HG02610 (cell line): ENCODE data around the gene PLXNA2.

Experiments used
- ATAC-seq: cut with Tn5 transposase; IDR thresholded peaks from one replicate; pipeline ENCODE4 v1.9.1; 2021; ENCODE audit warnings: mild to moderate bottlenecking, moderate library complexity; ENCODE audit not compliant: unreplicated experiment

Gene PLXNA2, protein sequence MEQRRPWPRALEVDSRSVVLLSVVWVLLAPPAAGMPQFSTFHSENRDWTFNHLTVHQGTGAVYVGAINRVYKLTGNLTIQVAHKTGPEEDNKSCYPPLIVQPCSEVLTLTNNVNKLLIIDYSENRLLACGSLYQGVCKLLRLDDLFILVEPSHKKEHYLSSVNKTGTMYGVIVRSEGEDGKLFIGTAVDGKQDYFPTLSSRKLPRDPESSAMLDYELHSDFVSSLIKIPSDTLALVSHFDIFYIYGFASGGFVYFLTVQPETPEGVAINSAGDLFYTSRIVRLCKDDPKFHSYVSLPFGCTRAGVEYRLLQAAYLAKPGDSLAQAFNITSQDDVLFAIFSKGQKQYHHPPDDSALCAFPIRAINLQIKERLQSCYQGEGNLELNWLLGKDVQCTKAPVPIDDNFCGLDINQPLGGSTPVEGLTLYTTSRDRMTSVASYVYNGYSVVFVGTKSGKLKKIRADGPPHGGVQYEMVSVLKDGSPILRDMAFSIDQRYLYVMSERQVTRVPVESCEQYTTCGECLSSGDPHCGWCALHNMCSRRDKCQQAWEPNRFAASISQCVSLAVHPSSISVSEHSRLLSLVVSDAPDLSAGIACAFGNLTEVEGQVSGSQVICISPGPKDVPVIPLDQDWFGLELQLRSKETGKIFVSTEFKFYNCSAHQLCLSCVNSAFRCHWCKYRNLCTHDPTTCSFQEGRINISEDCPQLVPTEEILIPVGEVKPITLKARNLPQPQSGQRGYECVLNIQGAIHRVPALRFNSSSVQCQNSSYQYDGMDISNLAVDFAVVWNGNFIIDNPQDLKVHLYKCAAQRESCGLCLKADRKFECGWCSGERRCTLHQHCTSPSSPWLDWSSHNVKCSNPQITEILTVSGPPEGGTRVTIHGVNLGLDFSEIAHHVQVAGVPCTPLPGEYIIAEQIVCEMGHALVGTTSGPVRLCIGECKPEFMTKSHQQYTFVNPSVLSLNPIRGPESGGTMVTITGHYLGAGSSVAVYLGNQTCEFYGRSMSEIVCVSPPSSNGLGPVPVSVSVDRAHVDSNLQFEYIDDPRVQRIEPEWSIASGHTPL (N-terminal part only)

DNA sequence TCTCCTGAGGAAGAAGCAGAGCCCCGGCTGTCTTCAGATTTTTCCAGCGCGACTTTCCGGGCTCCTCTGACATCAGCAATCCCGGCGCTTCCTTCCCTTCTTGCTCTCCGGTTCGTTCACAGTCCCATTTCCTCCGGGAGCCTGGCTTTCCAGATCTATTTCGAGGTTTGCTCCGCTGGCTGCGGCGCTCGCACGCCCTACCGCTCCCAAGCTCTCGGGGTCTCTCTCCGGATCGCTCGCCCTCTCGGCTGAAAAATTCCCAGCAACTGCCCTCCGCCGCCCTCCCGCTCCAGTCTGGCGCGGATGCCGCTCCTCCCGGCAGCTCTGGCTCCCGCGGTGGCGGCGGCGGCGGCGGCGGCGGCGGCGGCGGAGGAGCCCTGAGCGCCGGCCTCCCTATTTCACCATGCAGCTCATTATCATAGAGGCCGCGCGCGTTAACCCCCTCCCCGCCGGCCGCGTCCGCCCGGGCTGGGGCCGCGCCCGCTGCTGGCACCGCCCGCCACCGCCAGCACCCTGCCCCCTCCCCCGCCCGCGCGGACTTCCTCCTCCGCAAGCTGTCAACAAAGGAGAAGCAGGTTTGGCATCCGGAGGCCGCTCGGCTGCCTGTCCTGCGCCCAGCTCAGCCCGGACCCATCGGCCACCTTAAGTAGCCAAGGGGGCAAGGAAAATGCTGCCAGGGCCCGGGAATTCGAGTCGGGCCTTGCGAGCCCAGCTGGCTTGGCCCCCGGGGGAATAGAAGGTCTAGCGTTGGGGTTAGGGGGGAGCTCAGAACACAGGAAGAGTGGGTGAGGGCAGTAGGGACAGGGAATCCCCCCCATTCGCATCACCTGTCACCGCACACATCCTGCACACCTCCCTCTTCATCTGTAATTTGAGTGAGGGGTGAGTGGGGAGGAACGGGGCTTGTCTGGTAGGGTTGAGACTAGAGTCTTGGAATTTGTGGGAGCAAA, at the start of gene PLXNA2:
Gene PLXNA2, minus strand, starts transcription at position 418 of the 950 bp plus-strand sequence. CDS start 26,462 bp downstream, outside the sequence.
- ATAC-seq = no peak

DNA sequence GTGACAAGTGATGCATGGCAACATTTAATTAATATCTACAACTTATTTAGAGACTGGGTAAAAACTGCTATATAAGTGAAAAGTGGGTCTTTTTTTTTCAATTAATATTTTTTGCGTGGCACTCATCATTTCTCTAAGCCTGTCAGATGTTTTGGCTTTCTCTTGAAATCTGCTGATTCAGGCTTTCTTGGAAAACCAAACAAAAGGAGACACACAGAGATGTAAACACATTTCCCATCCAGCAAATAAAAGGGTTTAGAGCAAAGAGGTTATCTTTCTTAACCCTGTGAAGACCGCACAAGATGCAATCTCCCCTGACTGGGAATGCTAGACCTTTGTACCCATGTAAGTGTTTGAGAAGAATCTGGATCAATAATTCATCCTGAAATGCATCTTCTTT, 48.7 kb upstream of the PLXNA2 start:
- no peak for ATAC-seq

DNA sequence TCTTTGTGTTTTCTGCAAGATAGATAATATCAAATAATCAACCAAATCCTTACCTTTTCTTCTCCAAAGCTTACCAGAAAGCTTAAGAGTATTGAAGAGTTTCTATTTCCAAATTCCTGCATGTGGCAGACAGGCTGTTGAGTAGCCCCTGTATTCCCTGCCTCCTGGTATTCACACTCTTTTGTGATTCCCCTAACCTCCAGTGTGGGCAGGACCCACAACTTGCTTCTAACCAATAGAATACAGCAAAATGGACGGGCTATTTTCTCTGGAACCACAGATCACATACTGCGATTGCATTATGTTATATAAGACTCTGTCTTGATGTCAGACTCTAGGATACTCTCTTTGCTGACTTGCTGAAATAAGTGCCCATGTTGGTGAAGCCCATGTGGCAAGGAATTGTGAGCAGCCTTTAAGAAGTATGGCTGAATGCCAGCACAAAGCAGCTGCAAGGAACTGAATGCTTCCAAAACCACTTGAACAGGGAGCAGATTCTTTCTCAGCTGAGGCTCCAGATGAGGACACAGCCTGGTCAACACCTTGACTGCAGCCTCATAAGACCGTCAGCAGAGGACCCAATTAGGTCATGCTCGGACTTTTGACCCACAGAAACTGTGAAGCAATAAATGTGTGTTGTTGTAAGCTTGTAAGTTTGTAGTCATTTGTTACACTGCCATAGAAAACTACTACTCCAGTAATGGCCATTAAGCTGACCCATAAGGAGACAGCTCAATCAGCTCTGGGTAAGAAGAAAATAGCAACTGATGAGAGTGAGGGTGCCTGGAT, 47.9 kb upstream of the PLXNA2 start:
- no peak for ATAC-seq

DNA sequence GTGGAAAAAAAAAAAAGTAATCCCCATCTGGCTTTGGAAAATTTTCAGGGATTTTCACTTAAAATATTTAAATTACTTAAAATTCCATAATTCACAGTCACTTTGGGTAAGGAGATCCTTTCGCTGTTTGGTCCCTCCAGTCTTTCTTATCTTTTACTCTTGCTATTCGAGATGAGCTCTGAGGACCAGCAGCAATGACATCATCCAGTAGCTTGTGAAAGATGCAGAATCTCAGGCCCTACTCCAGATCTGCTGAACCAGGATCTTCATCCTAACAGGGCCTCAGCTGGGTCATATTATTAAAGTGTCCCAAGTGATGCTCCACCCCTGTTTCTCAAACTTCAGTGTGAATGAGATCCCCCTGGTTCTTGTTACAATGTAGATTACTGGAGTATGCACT, 46.9 kb upstream of the PLXNA2 start:
- ATAC-seq = no peak

DNA sequence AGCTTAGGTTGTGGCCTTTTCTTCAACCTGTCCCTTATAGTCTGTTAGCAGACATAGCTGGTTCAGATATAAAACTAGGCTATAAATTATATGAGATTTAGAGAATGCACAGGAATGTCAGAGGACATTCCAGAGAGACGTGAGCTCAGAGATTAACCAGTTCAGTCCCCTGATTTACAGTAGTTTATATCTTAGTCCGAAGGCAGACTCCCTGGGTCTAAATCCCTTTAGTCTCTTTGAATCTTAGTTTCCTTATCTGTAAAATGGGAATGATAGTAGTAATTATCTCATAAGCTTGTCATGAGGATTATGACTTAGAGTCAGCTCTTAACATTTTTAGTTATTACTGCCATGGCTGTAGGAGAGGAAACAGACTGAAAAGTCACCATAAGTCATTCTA, 45.5 kb upstream of the PLXNA2 start:
- ATAC-seq = no peak

DNA sequence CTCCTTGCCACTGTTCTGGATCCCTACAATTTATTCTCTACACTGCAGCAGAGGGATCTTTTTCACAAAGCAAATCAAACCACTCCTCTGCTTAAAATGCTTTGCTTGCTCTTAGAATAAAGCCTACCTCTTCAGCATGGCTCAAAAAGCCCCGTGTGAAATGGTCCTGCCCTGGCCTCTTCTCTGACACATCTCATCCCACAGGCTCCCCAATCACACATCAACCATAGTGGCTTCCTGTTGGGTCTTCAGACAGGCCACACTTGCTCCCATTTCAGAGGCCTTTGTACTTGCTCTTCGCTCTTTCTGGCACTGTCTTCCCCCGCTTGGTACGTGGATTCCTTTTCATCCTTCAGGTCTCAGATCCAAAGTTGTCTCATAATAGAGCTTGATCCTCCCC, 44.3 kb upstream of the PLXNA2 start:
- ATAC-seq = no peak

DNA sequence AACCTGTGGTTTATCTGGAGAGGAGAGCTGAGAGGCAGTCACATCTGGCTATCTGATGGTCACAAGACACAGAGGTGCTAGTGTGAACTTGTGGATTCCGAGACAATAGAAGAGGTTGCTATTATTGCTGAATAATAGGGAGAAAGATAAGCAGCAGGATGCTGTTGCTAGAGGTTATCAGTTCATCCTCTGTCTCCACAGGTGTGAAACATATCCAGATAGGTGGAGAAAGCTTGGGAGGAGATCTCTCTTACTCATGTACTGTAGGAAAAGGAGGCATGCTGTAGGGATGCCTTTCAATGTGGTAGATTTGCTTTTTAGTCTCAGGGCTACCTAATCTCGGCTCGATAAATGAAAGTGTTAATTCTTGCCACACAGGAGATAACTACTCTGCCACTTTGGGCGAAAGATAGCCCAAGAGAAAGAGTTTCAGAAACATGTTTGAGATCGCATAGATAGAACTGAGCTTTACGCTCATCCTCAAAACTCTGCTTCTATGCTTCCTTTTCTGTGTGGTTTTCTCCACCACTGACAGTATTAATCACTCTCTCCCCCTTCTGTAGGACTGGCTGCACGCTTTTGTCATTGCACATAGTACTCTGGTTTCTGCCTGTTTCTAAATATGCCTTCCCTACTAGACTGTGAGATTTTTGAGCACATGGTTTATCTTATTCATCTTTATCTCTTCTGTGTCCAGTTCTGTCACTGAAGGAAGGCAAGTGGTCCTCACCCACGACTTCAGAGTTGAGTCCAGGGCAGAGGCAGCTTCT, 36.7 kb upstream of the PLXNA2 start:
- ATAC-seq = no peak

DNA sequence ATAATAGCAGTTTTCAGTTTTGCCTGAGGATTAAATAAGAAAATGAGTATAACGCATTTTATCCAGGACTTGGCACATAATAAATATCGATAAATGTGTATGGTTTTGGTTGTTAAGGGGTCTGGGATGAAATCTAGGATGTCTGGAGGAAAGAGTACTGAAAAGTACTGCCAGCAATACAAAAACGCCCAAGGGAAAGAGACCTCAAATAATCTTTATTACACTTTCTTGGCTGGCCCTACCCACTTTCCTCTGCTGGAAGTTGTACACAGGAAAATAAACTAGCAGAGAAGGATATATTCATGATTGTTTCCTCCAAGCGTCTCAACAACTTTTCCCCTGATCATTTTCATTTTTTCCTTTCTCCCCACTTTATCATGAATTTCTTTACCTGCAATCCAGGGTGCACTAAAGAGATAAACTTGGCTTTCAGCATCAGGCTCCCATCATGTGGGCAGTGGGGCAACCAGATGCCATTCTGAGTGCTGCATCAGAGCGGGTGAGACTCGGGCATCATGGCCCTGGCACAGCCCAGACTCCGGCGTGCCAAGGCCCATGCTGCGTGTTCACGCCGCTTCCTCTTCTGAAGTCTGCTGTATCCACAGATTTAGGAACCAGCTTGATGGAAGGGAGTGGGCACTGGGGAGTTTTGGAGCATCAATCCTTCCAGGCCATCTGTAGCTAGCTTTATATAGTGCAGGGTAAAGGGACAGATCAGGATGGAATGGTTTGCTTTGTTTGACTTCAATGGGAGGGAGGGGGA, 35.8 kb upstream of the PLXNA2 start:
- no peak for ATAC-seq

DNA sequence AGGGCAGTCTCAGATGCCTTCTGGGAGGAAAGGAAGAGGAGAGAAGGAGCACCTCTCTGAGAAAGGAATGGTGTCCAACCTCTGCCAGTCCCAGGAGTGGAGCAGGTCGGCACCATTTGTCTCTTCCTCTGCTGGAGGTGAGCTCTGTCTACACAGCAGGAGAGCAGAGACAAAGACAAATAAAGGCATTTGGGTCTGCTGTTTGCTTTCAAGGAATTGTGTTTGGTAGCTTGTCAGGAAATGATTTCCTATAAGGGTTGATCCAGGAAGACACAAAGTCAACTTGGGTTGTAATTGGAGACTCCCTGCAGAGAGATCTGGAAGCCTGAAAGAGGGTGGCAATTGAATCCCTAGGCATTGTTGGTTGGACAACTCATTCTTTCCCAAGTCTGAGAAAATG, 34.5 kb upstream of the PLXNA2 start:
- ATAC-seq = no peak

DNA sequence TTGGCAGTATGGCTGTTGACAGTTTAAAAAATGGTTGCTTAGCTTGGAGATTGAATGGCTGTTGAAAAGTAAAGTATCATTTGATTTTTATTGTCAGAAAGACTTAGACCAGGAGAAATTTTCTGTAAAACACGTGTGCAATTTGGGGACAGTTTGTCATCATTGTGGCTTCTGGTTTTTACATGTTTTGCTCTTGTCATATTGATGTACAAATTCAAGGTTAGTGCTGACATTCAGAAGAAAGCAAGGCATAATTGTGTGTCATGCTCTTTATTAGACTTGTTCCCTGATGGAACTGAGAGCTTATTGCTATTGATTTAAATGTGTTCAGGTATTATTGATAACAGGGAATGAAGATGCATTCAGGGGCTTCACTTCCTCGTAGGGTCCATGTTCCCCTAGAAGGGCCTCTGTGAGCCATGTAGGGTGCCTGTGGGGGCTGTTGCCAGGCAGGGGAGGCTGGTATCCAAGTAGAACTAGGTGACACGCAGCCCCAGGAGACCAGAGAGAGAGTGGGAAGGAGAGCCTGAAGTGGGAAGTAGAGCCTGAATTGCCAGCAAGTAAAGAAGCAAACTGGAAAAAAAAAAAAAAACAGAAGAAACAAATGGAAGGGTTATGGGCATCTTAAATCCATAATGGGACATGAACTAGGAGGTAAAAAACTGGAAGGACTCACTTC, 32.7 kb upstream of the PLXNA2 start:
- no peak for ATAC-seq

DNA sequence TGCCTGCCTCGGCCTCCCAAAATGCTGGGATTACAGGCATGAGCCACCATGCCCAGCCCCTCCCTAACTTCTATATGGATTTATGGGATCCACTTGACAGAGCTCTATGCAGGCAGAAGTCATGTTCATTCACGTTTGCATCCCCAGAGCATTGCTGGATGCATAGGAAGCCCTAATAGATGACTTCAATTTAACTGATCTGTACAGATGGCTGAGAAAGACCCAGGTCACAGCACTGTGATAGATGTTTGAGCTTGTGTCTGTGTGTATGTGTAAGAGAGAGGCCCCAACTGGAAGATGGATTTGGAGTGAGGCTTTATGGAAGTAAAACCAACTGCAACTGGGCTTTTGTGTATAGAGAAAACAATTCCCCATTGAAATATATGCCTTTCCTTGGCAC, 30.9 kb upstream of the PLXNA2 start:
- no peak for ATAC-seq

DNA sequence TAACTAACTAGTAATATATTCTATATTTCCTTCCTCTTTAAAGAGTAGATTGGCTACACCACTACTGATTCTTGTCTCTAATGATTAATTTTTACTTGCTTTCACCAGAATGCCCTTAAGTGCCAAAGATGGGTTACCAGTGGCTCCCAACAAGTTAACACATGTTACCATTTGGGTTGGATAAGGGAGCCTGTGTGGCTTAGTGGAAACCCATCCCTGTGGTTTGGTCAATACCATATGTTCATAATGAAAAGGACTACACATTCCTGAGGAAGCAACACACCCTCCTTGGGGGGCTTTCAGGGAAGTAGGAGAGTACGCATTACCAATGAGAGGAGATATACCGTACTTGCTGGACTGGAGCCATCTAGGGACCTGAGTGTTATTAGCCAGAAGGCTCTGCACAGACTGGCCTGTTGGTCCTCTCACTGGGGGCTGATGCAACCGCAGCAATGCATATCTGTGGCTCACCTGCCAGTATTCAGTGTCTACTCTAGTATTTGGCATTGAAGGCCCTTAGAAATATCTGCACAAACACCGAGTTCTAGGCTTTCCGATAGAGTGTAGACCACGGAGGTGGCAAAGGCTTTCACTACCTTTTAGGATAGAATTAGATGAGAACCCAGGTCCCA, 29.3 kb upstream of the PLXNA2 start:
- no peak for ATAC-seq

DNA sequence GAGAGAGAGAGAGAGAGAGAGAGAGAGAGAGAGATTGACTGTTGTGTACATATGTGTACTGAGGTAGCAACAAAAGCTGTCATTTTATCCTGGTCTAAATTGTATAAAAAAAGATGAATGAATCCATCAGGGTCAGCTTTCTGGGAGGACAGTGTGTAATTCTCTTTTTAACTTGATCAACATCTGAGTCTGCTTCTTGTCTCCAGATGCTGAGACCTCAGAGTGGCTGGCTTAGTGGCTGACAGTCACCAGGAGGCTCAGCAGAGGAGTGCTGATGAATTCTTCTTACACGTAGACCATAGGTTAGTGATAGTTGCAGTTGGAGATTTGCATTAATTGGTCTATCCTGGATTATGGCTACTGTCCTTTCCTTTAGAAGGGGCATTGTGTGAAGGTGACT, 28.5 kb upstream of the PLXNA2 start:
- ATAC-seq = no peak

DNA sequence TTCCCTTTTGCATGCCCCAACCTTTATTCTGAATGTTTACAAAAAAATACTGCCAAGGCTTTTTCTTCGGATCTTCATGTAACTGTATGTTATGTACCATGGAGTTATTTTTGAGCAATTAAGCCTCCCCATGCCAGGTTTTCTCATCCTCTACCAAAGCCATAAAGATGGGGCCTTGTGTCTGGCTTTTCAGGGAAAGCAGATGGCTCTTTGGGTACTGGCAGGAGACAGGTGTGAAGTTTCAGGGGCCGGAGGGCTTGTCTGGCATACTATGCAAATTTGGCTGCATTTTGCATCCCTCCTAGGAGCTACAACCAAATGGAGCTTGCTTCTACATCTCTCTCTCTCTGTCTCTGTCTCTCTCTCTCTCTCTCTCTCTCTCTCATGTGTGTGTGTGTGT, 28.1 kb upstream of the PLXNA2 start:
- no peak for ATAC-seq

DNA sequence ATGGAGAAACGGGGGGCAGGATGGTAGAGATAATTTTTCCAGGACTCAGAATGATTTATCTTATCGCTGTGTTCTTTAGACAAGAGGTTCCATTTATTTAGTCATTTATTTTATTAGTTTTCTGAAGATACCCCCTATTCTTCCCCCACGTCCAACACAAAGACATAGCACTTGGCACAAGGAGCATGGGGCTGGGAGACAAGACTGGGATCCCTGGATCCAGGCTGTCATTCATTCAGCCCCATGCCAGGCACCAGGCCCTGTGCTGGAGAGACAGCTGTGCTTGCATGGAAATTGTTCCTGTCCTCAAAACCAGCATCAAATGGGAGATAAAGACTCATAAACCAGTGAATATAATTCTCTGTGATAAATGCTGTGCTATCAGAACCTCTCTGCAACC, 27.1 kb upstream of the PLXNA2 start:
- no peak for ATAC-seq

DNA sequence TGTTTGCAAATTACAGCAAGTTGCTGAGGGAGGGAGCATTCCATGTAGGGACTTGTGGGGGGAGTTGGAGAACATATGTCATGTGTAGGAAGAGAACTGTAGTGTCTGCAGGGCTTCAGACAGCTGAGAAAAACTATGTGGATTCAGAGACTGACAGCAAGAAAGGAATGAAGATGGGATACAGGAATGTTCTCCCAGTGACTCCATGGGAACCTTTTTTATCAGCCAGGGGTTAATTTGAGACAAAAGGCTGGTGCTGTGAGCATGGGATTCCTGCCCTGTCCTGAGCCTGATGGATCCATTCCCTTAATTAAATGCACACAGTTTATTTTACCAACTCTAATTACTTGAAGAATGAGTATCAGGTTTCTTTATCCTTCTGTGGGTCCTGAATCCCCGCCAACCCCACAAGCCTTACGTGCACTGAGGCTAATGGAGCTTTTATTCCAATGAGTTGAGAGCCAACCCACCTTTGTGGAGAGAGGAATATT, 26.5 kb upstream of the PLXNA2 start:
- ATAC-seq = no peak

DNA sequence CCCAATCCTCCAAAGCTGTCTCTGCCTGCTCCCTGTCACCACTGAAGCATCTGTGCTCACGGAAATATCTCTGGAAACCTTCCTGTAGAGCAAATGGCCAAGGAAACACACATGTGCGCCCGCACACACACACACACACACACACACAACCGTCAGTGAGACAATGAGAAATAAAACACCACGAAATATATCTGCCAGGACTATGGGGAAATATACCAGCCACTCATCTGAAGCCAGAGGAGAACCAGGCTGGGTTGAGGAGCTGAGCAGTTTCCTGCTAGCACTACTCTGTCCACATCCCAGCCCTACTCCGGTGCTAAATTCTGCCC, 25.1 kb upstream of the PLXNA2 start:
- ATAC-seq = no peak
